CD4-positive, alpha-beta memory T cell (primary cell): ENCODE data around the gene LRRC14B. TPM values are rescaled to one million over a fixed set of nuclear protein-coding genes. Genes with fewer than 3 reads are reported as not detected.
"Not testable (repeated sequence)": the region's sequence is repeated elsewhere in the genome, so short reads cannot be mapped to it uniquely, and the experiment has no call there.

Experiments
- CTCF ChIA-PET: fragments of 350-600 bp; sonication (Branson Sonifier 250); formaldehyde crosslinking; loops from one replicate; lab custom pipeline; 2021; ENCODE audit warnings: inconsistent platforms; ENCODE audit not compliant: partially characterized antibody; lab: Charles Lee
- POLR2A ChIA-PET: fragments of 350-600 bp; sonication (Branson Sonifier 250); formaldehyde crosslinking; loops from one replicate; lab custom pipeline; 2021; ENCODE audit not compliant: partially characterized antibody; lab: Charles Lee
- DNase-seq, 5 donors: peaks; one replicate each; pipeline versions ENCODE4 v3.0.0 to v3.0.0-alpha.2; 2020 to 2022; ENCODE audit warnings: mixed read lengths in 1 of 5
- H3K27ac ChIP-seq: one replicate; pipeline ENCODE4 v1.7.0; 2013; ENCODE audit warnings: low read depth, low read length
- H3K27me3 ChIP-seq: 2 replicates; pipeline ENCODE4 v1.7.0; 2013; ENCODE audit warnings: mild to moderate bottlenecking, low read length, moderate library complexity; ENCODE audit not compliant: insufficient read depth
- H3K36me3 ChIP-seq: 2 replicates; pipeline ENCODE4 v1.7.0; 2013; ENCODE audit warnings: mild to moderate bottlenecking, low read length, moderate library complexity; ENCODE audit not compliant: insufficient read depth
- H3K4me1 ChIP-seq: 2 replicates; pipeline ENCODE4 v1.7.0; 2013; ENCODE audit warnings: mild to moderate bottlenecking, low read length, moderate library complexity; ENCODE audit not compliant: insufficient read depth
- H3K4me3 ChIP-seq, 2 donors: one replicate each; pipeline ENCODE4 v1.7.0; 2013; ENCODE audit warnings: low read length in 2 of 2, mild to moderate bottlenecking in 1 of 2
- H3K9me3 ChIP-seq, 2 donors: one replicate each; pipeline ENCODE4 v1.7.0; 2013; ENCODE audit warnings: low read length in 2 of 2, control low read depth in 1 of 2; ENCODE audit not compliant: control insufficient read depth in 1 of 2
- H3K27ac Mint-ChIP-seq, 7 donors: one replicate each; pipeline ENCODE4 v1.8.0; 2020 to 2021; ENCODE audit warnings: mixed read lengths in 7 of 7, mild to moderate bottlenecking in 6 of 7, inconsistent platforms in 3 of 7, moderate library complexity in 3 of 7
- H3K27me3 Mint-ChIP-seq, 2 donors: one replicate each; pipeline ENCODE4 v1.8.0; 2020 to 2021; ENCODE audit warnings: mixed read lengths in 2 of 2
- H3K36me3 Mint-ChIP-seq, 2 donors: one replicate each; pipeline ENCODE4 v1.8.0; 2020 to 2021; ENCODE audit warnings: mixed read lengths in 2 of 2, inconsistent platforms in 1 of 2, mild to moderate bottlenecking in 1 of 2
- H3K4me1 Mint-ChIP-seq, 4 donors: one replicate each; pipeline ENCODE4 v1.8.0; 2020 to 2021; ENCODE audit warnings: mixed read lengths in 4 of 4, mild to moderate bottlenecking in 1 of 4
- H3K4me3 Mint-ChIP-seq, 8 donors: one replicate each; pipeline ENCODE4 v1.8.0; 2020 to 2021; ENCODE audit warnings: mixed read lengths in 8 of 8, mild to moderate bottlenecking in 7 of 8, moderate library complexity in 6 of 8, inconsistent platforms in 3 of 8
- H3K9me3 Mint-ChIP-seq, 8 donors: one replicate each; pipeline ENCODE4 v1.8.0; 2020 to 2021; ENCODE audit warnings: mixed read lengths in 8 of 8, mild to moderate bottlenecking in 5 of 8, inconsistent platforms in 3 of 8, moderate library complexity in 1 of 8
- intact Hi-C: fragments of 100-400 bp; cut with micrococcal nuclease; formaldehyde crosslinking; loops from one replicate; pipeline ENCODE4 v1.15.1; 2023
- polyA plus RNA-seq, 2 donors: library from polyadenylated mRNA; unstranded; fragments of 300-500 nt; fragmentation: Illumina TruSeq; gene quantifications; one replicate each; pipeline ENCODE4 v1.2.3, GENCODE V29; 2021
- total RNA-seq, 2 experiments: library from RNA; stranded (reverse); gene quantifications; one replicate each; pipeline ENCODE4 v1.2.3, GENCODE V29; 2021

LRRC14B gene
- total and polyA plus RNA-seq, 4 experiments from 2014 or later, result 0.15 TPM; not detected in 3

GRCh38 chr5:192970-193831 lies 1.9 kb downstream of the LRRC14B start:
- intact Hi-C loops, result no loop called here

GRCh38 chr5:194102-194501 lies 2.8 kb downstream of the LRRC14B start:
- intact Hi-C loops, result no loop called here
- Mint-ChIP-seq H3K36me3 (no peaks in the 10 kb centered on the region), H3K4me3 (no peak overlapping the region), H3K27me3 (peaks cover 4 to 8% of the 10 kb centered on the region in 2 donors), H3K9me3 (peaks cover 0 to 3% (median 0%) of the 10 kb centered on the region in 8 donors), H3K27ac (no peak overlapping the region), H3K4me1 (peaks cover 0 to 1% (median under 1%) of the 10 kb centered on the region in 4 donors)
- Histone ChIP-seq H3K36me3 (no peaks in the 10 kb centered on the region), H3K27me3 (peaks cover 6% of the 10 kb centered on the region), H3K4me3 (no peak overlapping the region), H3K4me1 (no peaks in the 10 kb centered on the region), H3K9me3 (no peaks in the 10 kb centered on the region), H3K27ac (no peak overlapping the region)
- no peak for DNase-seq
- CTCF ChIA-PET, result no interaction called here
- POLR2A ChIA-PET, result interaction anchor here (0.8 kb wide), 1 partner anchor 25 kb away, joined by 3 read pairs; no protein-coding TSS in a partner anchor

More at GRCh38 chr5:192970-193831, 1.9 kb downstream of the LRRC14B start:
- Mint-ChIP-seq H3K27me3 (peaks cover 8 to 14% of the 10 kb centered on the region in 2 donors), H3K4me1 (peaks cover 4 to 10% (median 7%) of the 10 kb centered on the region in 4 donors), H3K27ac (no peak overlapping the region), H3K4me3 (no peak overlapping the region), H3K36me3 (no peaks in the 10 kb centered on the region), H3K9me3 (peaks cover 0 to 3% (median 0%) of the 10 kb centered on the region in 8 donors)
- H3K36me3 ChIP-seq, result no peaks in the 10 kb centered on the region
- no peak for DNase-seq
- POLR2A ChIA-PET, result no interaction called here
- H3K9me3 ChIP-seq, result no peaks in the 10 kb centered on the region
- peaks cover 6% of the 10 kb centered on the region for H3K27me3 ChIP-seq
- peaks cover 8% of the 10 kb centered on the region for H3K4me1 ChIP-seq
- no peak overlapping the region for H3K4me3 ChIP-seq
- H3K27ac ChIP-seq, result no peak overlapping the region
- CTCF ChIA-PET, result no interaction called here

GRCh38 chr5:194603-195209 lies 3.4 kb downstream of the LRRC14B start:
- intact Hi-C loops, result no loop called here
- no peak overlapping the region for H3K4me3 Mint-ChIP-seq
- ChIA-PET CTCF (no interaction called here), POLR2A (interaction anchor here (0.8 kb wide), 1 partner anchor 24 kb away, joined by 3 read pairs; no protein-coding TSS in a partner anchor)
- Histone ChIP-seq H3K36me3 (no peaks in the 10 kb centered on the region), H3K27me3 (peaks cover 6% of the 10 kb centered on the region), H3K27ac (no peak overlapping the region), H3K4me1 (no peaks in the 10 kb centered on the region), H3K9me3 (no peaks in the 10 kb centered on the region), H3K4me3 (no peak overlapping the region)
- H3K27me3 Mint-ChIP-seq, result peaks cover 4 to 8% of the 10 kb centered on the region in 2 donors
- peaks cover 0 to 3% (median 0%) of the 10 kb centered on the region in 8 donors for H3K9me3 Mint-ChIP-seq
- peaks cover 0 to 1% (median 0%) of the 10 kb centered on the region in 4 donors for H3K4me1 Mint-ChIP-seq
- no peaks in the 10 kb centered on the region for H3K36me3 Mint-ChIP-seq
- H3K27ac Mint-ChIP-seq, result no peak overlapping the region
- no peak for DNase-seq

- H3K27ac ChIP-seq, result no peak overlapping the region
- no peak overlapping the region for H3K4me3 ChIP-seq
- no peak overlapping the region for H3K27ac Mint-ChIP-seq
- intact Hi-C loops, result no loop called here
- CTCF ChIA-PET, result no interaction called here
- H3K36me3 Mint-ChIP-seq, result no peaks in the 10 kb centered on the region
- H3K4me3 Mint-ChIP-seq, result no peak overlapping the region
- no peak for DNase-seq
- H3K27me3 Mint-ChIP-seq, result peaks cover 4 to 8% of the 10 kb centered on the region in 2 donors
- no peaks in the 10 kb centered on the region for H3K36me3 ChIP-seq
- no peaks in the 10 kb centered on the region for H3K9me3 ChIP-seq
- no peaks in the 10 kb centered on the region for H3K4me1 ChIP-seq
- POLR2A ChIA-PET, result interaction anchor here (0.7 kb wide), 1 partner anchor 675 kb away, joined by 3 read pairs; no protein-coding TSS in a partner anchor
- H3K9me3 Mint-ChIP-seq, result peaks cover 0 to under 1% (median 0%) of the 10 kb centered on the region in 8 donors
- no peaks in the 10 kb centered on the region for H3K4me1 Mint-ChIP-seq
- H3K27me3 ChIP-seq, result peaks cover under 1% of the 10 kb centered on the region
These were observed 4.3 kb downstream of the LRRC14B start for GRCh38 chr5:195401-196160.

GRCh38 chr5:196350-196749 lies 5.1 kb downstream of the LRRC14B start:
- Histone ChIP-seq H3K4me3 (no peak overlapping the region), H3K36me3 (no peaks in the 10 kb centered on the region), H3K4me1 (no peaks in the 10 kb centered on the region), H3K9me3 (no peaks in the 10 kb centered on the region), H3K27me3 (no peaks in the 10 kb centered on the region), H3K27ac (no peak overlapping the region)
- no peaks in the 10 kb centered on the region for H3K36me3 Mint-ChIP-seq
- H3K27ac Mint-ChIP-seq, result no peak overlapping the region
- H3K9me3 Mint-ChIP-seq, result no peaks in the 10 kb centered on the region
- no peak overlapping the region for H3K4me3 Mint-ChIP-seq
- peaks cover 4 to 5% of the 10 kb centered on the region in 2 donors for H3K27me3 Mint-ChIP-seq
- POLR2A ChIA-PET, result no interaction called here
- CTCF ChIA-PET, result no interaction called here
- intact Hi-C loops, result no loop called here
- no peak for DNase-seq
- H3K4me1 Mint-ChIP-seq, result no peaks in the 10 kb centered on the region

GRCh38 chr5:197031-197430 lies 5.7 kb downstream of the LRRC14B start:
- POLR2A ChIA-PET, H3K27me3 ChIP-seq, H3K27ac Mint-ChIP-seq, DNase-seq, H3K9me3 ChIP-seq, CTCF ChIA-PET, H3K4me1 Mint-ChIP-seq, H3K36me3 ChIP-seq, intact Hi-C loops, H3K27ac ChIP-seq, H3K4me1 ChIP-seq, H3K4me3 Mint-ChIP-seq, H3K36me3 Mint-ChIP-seq, H3K27me3 Mint-ChIP-seq, H3K9me3 Mint-ChIP-seq, H3K4me3 ChIP-seq: not testable (repeated sequence)
